HEK293 (cell line): ENCODE data around the gene EXOSC2.

Experiments
- GLI4 ChIP-seq: fragments of 450-650 bp; formaldehyde crosslinking; IDR thresholded peaks from 2 replicates; pipeline ENCODE4 v1.5.1; 2016; ENCODE audit warnings: missing biosample characterization, missing genetic modification characterization
- GLIS1 ChIP-seq: fragments of 450-650 bp; formaldehyde crosslinking; IDR thresholded peaks from 2 replicates; pipeline ENCODE4 v1.5.1; 2016; ENCODE audit warnings: missing biosample characterization, missing genetic modification characterization
- KLF1 ChIP-seq: fragments of 450-650 bp; formaldehyde crosslinking; IDR thresholded peaks from 2 replicates; pipeline ENCODE4 v1.5.1; 2016; ENCODE audit warnings: missing biosample characterization, missing genetic modification characterization
- KLF10 ChIP-seq: fragments of 450-650 bp; IDR thresholded peaks from 2 replicates; pipeline ENCODE4 v1.5.1; 2018; ENCODE audit warnings: missing biosample characterization, mild to moderate bottlenecking, missing genetic modification characterization
- KLF8 ChIP-seq: fragments of 450-650 bp; formaldehyde crosslinking; IDR thresholded peaks from 2 replicates; pipeline ENCODE4 v1.5.1; 2016; ENCODE audit warnings: missing biosample characterization, missing genetic modification characterization
- PRDM1 ChIP-seq: fragments of 450-650 bp; formaldehyde crosslinking; IDR thresholded peaks from 2 replicates; pipeline ENCODE4; 2016; ENCODE audit warnings: missing biosample characterization, missing genetic modification characterization
- RBAK ChIP-seq: fragments of 450-650 bp; formaldehyde crosslinking; IDR thresholded peaks from 2 replicates; pipeline ENCODE4 v1.5.1; 2016; ENCODE audit warnings: missing biosample characterization, missing genetic modification characterization
- SALL2 ChIP-seq: fragments of 450-650 bp; formaldehyde crosslinking; IDR thresholded peaks from 2 replicates; pipeline ENCODE4 v1.5.0; 2017; ENCODE audit warnings: missing biosample characterization, mild to moderate bottlenecking, missing genetic modification characterization, borderline replicate concordance
- SP3 ChIP-seq: fragments of 450-650 bp; formaldehyde crosslinking; IDR thresholded peaks from 2 replicates; pipeline ENCODE4 v1.5.1; 2016; ENCODE audit warnings: missing biosample characterization, missing genetic modification characterization
- SP7 ChIP-seq: fragments of 450-650 bp; formaldehyde crosslinking; IDR thresholded peaks from 2 replicates; pipeline ENCODE4 v1.5.1; 2016; ENCODE audit warnings: missing biosample characterization, missing genetic modification characterization
- YY2 ChIP-seq: fragments of 450-650 bp; formaldehyde crosslinking; IDR thresholded peaks from 2 replicates; pipeline ENCODE4 v1.5.1; 2016; ENCODE audit warnings: missing biosample characterization, missing genetic modification characterization
- ZBTB11 ChIP-seq: fragments of 450-650 bp; formaldehyde crosslinking; conservative IDR thresholded peaks from 2 replicates; pipeline ENCODE4 v1.5.1; 2016; ENCODE audit warnings: low read depth, missing biosample characterization, missing genetic modification characterization
- ZBTB17 ChIP-seq: fragments of 450-650 bp; formaldehyde crosslinking; IDR thresholded peaks from 2 replicates; pipeline ENCODE4 v1.5.1; 2016; ENCODE audit warnings: missing biosample characterization, missing genetic modification characterization
- ZBTB21 ChIP-seq: fragments of 450-650 bp; formaldehyde crosslinking; IDR thresholded peaks from 2 replicates; pipeline ENCODE4 v1.5.1; 2017; ENCODE audit warnings: missing biosample characterization, missing genetic modification characterization
- ZBTB6 ChIP-seq: fragments of 450-650 bp; formaldehyde crosslinking; IDR thresholded peaks from 2 replicates; pipeline ENCODE4 v1.5.1; 2017; ENCODE audit warnings: missing biosample characterization, missing genetic modification characterization
- ZBTB8A ChIP-seq: fragments of 450-650 bp; formaldehyde crosslinking; IDR thresholded peaks from 2 replicates; pipeline ENCODE4 v1.5.1; 2016; ENCODE audit warnings: missing biosample characterization, missing genetic modification characterization
- ZFP69B ChIP-seq: fragments of 450-650 bp; formaldehyde crosslinking; IDR thresholded peaks from 2 replicates; pipeline ENCODE4 v1.5.1; 2016; ENCODE audit warnings: missing biosample characterization, missing genetic modification characterization
- ZNF24 ChIP-seq: fragments of 450-650 bp; formaldehyde crosslinking; IDR thresholded peaks from 2 replicates; pipeline ENCODE4 v1.5.1; 2016; ENCODE audit warnings: missing biosample characterization, missing genetic modification characterization
- ZNF280D ChIP-seq: fragments of 450-650 bp; formaldehyde crosslinking; IDR thresholded peaks from 2 replicates; pipeline ENCODE4 v1.5.1; 2016; ENCODE audit warnings: missing biosample characterization, missing genetic modification characterization
- ZNF302 ChIP-seq: fragments of 450-650 bp; formaldehyde crosslinking; IDR thresholded peaks from 2 replicates; pipeline ENCODE4 v1.5.1; 2016; ENCODE audit warnings: missing biosample characterization, missing genetic modification characterization, low read depth
- ZNF311 ChIP-seq: fragments of 450-650 bp; formaldehyde crosslinking; IDR thresholded peaks from 2 replicates; pipeline ENCODE4 v1.5.1; 2017; ENCODE audit warnings: missing biosample characterization, missing genetic modification characterization, borderline replicate concordance
- ZNF335 ChIP-seq: fragments of 450-650 bp; formaldehyde crosslinking; conservative IDR thresholded peaks from 2 replicates; pipeline ENCODE4 v1.5.1; 2016; ENCODE audit warnings: missing biosample characterization, missing genetic modification characterization
- ZNF354C ChIP-seq: fragments of 450-650 bp; formaldehyde crosslinking; IDR thresholded peaks from 2 replicates; pipeline ENCODE4 v1.5.1; 2016; ENCODE audit warnings: missing biosample characterization, missing genetic modification characterization, low read depth, borderline replicate concordance
- ZNF366 ChIP-seq: fragments of 450-650 bp; formaldehyde crosslinking; conservative IDR thresholded peaks from 2 replicates; pipeline ENCODE4 v1.5.1; 2016; ENCODE audit warnings: missing biosample characterization, missing genetic modification characterization
- ZNF391 ChIP-seq: fragments of 450-650 bp; formaldehyde crosslinking; IDR thresholded peaks from 2 replicates; pipeline ENCODE4 v1.5.1; 2016; ENCODE audit warnings: low read depth, missing biosample characterization, missing genetic modification characterization, borderline replicate concordance
- ZNF501 ChIP-seq: fragments of 450-650 bp; formaldehyde crosslinking; IDR thresholded peaks from 2 replicates; pipeline ENCODE4 v1.5.1; 2016; ENCODE audit warnings: missing biosample characterization, missing genetic modification characterization
- ZNF521 ChIP-seq: fragments of 450-650 bp; formaldehyde crosslinking; IDR thresholded peaks from 2 replicates; pipeline ENCODE4 v1.5.1; 2017; ENCODE audit warnings: missing biosample characterization, mild to moderate bottlenecking, missing genetic modification characterization
- ZNF549 ChIP-seq: fragments of 450-650 bp; IDR thresholded peaks from 2 replicates; pipeline ENCODE4 v1.5.1; 2018; ENCODE audit warnings: missing biosample characterization, missing genetic modification characterization, mild to moderate bottlenecking, inconsistent platforms, moderate library complexity
- ZNF600 ChIP-seq: fragments of 450-650 bp; formaldehyde crosslinking; IDR thresholded peaks from 2 replicates; pipeline ENCODE4 v1.5.1; 2016; ENCODE audit warnings: missing biosample characterization, missing genetic modification characterization
- ZNF610 ChIP-seq: fragments of 450-650 bp; formaldehyde crosslinking; IDR thresholded peaks from 2 replicates; pipeline ENCODE4 v1.5.1; 2016; ENCODE audit warnings: missing biosample characterization, missing genetic modification characterization, borderline replicate concordance
- ZNF621 ChIP-seq: fragments of 450-650 bp; formaldehyde crosslinking; IDR thresholded peaks from 2 replicates; pipeline ENCODE4 v1.5.1; 2017; ENCODE audit warnings: missing biosample characterization, missing genetic modification characterization
- ZNF701 ChIP-seq: fragments of 450-650 bp; formaldehyde crosslinking; IDR thresholded peaks from 2 replicates; pipeline ENCODE4 v1.5.1; 2016; ENCODE audit warnings: missing biosample characterization, missing genetic modification characterization
- ZNF76 ChIP-seq: fragments of 450-650 bp; formaldehyde crosslinking; IDR thresholded peaks from 2 replicates; pipeline ENCODE4; 2016; ENCODE audit warnings: low read depth, missing biosample characterization, missing genetic modification characterization, borderline replicate concordance
- ZXDB ChIP-seq: fragments of 450-650 bp; formaldehyde crosslinking; IDR thresholded peaks from 2 replicates; pipeline ENCODE4 v1.5.1; 2016; ENCODE audit warnings: missing biosample characterization, missing genetic modification characterization

EXOSC2 gene

GRCh38 chr9:130693426-130694191, at the start of gene EXOSC2 (continued):
- TF ChIP-seq ZBTB11 (tag by site-specific recombination): 0 out of 2 replicates have a peak, but pooled peaks have one; percentile 11
- peak; percentile 74; the same call in 1 of the 2 replicates for TF ChIP-seq SP7 (tag by site-specific recombination)
- TF ChIP-seq SP3 (tag by site-specific recombination): peak; percentile 96
- peak; percentile 64; the same call in 1 of the 2 replicates for TF ChIP-seq ZNF610 (tag by site-specific recombination)
- TF ChIP-seq ZNF366 (tag by site-specific recombination): peak; percentile 57; the same call in 1 of the 2 replicates
- no peak for TF ChIP-seq ZNF311 (tag by site-specific recombination)
- TF ChIP-seq ZNF600 (tag by site-specific recombination): peak; percentile 35; the same call in 1 of the 2 replicates
- no peak for TF ChIP-seq ZNF302 (tag by site-specific recombination)
- TF ChIP-seq ZNF354C: no peak
- TF ChIP-seq PRDM1: no peak
- no peak for TF ChIP-seq SALL2 (tag by site-specific recombination)
- TF ChIP-seq YY2 (tag by site-specific recombination): peak; percentile 87
- peak; percentile 94 for TF ChIP-seq ZNF501 (tag by site-specific recombination)
- TF ChIP-seq ZNF701 (tag by site-specific recombination): no peak
- peak; percentile 70; the same call in 1 of the 2 replicates for TF ChIP-seq ZNF76
- peak; percentile 35; the same call in 1 of the 2 replicates for TF ChIP-seq KLF10 (tag by site-specific recombination)
- 0 out of 2 replicates have a peak, but pooled peaks have one; percentile 19 for TF ChIP-seq ZFP69B (tag by site-specific recombination)
- TF ChIP-seq RBAK: no peak
- no peak for TF ChIP-seq ZNF280D (tag by site-specific recombination)
- peak; percentile 69 for TF ChIP-seq KLF1 (tag by site-specific recombination)
- TF ChIP-seq GLI4 (tag by site-specific recombination): 0 out of 2 replicates have a peak, but pooled peaks have one; percentile 39
- TF ChIP-seq ZBTB21: 0 out of 2 replicates have a peak, but pooled peaks have one; percentile 21
- peak; percentile 54; the same call in 1 of the 2 replicates for TF ChIP-seq ZNF391 (tag by site-specific recombination)
- TF ChIP-seq ZNF521 (tag by site-specific recombination): no peak
- peak; percentile 81 for TF ChIP-seq ZXDB (tag by site-specific recombination)
- peak; percentile 83 for TF ChIP-seq ZBTB17 (tag by site-specific recombination)
- TF ChIP-seq ZNF621 (tag by site-specific recombination): no peak
- TF ChIP-seq ZBTB6 (tag by site-specific recombination): peak; percentile 44; the same call in 1 of the 2 replicates
- TF ChIP-seq ZNF24 (tag by site-specific recombination): peak; percentile 52; the same call in 1 of the 2 replicates
- TF ChIP-seq GLIS1: no peak; the same call in none of the 2 replicates
- peak; percentile 63 for TF ChIP-seq KLF8
- no peak for TF ChIP-seq ZNF549 (tag by site-specific recombination)
- TF ChIP-seq ZNF335 (tag by site-specific recombination): peak; percentile 78
- peak; percentile 23; the same call in 1 of the 2 replicates for TF ChIP-seq ZBTB8A
- TF ChIP-seq, all 188 proteins: peak for 37
